Stimulated activated CD8-positive, alpha-beta memory T cell treated with anti-CD3 and anti-CD28 coated beads, Interleukin-2, amount 100 ng/mL, for 1 hour (primary cell): ENCODE data around the gene LSM11.

Experiments
- DNase-seq, 2 donors: peaks; one replicate each; pipeline ENCODE4 v3.0.0-alpha.2; 2020; ENCODE audit warnings: low read depth in 2 of 2

The LSM11 gene

GRCh38 chr5:157734436-157734835 lies 9.1 kb upstream of the LSM11 start:
- DNase-seq, result no peak

- no peak for DNase-seq
Measured at GRCh38 chr5:157735991-157736390, 7.5 kb upstream of the LSM11 start.

GRCh38 chr5:157739388-157740228 lies 3.9 kb upstream of the LSM11 start:
- no peak for DNase-seq

GRCh38 chr5:157740229-157740610 lies 3.3 kb upstream of the LSM11 start:
- DNase-seq, result no peak

- no peak for DNase-seq
Measured at GRCh38 chr5:157741131-157741530, 2.4 kb upstream of the LSM11 start.

GRCh38 chr5:157744051-157745011 lies 819 bp downstream of the LSM11 start:
- no peak for DNase-seq

- DNase-seq, result no peak
Measured at GRCh38 chr5:157745041-157745456, 1.5 kb downstream of the LSM11 start.

- no peak for DNase-seq
Measured at GRCh38 chr5:157747173-157747740, 3.7 kb downstream of the LSM11 start.

GRCh38 chr5:157747766-157748700 lies 4.5 kb downstream of the LSM11 start:
- no peak for DNase-seq

- DNase-seq, result no peak
Measured at GRCh38 chr5:157748760-157749461, 5.4 kb downstream of the LSM11 start.

- no peak for DNase-seq
Measured at GRCh38 chr5:157749462-157749799, 5.9 kb downstream of the LSM11 start.

- DNase-seq, result no peak
Measured at GRCh38 chr5:157750320-157750719, 6.8 kb downstream of the LSM11 start.

- DNase-seq, result no peak
Measured at GRCh38 chr5:157756122-157756521, 12.6 kb downstream of the LSM11 start.

GRCh38 chr5:157758706-157759105 lies 15.2 kb downstream of the LSM11 start:
- no peak for DNase-seq

GRCh38 chr5:157761690-157762621 lies 18.4 kb downstream of the LSM11 start:
- DNase-seq, result no peak

- DNase-seq, result no peak
Measured at GRCh38 chr5:157764531-157764930, 21.0 kb downstream of the LSM11 start.

- DNase-seq, result no peak
Measured at GRCh38 chr5:157766442-157766841, 22.9 kb downstream of the LSM11 start.

GRCh38 chr5:157766902-157767301 lies 23.4 kb downstream of the LSM11 start:
- no peak for DNase-seq

- DNase-seq, result no peak
Measured at GRCh38 chr5:157767689-157768088, 24.2 kb downstream of the LSM11 start.

GRCh38 chr5:157770665-157771064 lies 27.2 kb downstream of the LSM11 start:
- no peak for DNase-seq
